Iris pigment epithelial cell (primary cell): ENCODE results near the gene ATF3.

Experiments
- DNase-seq: peaks from one replicate; pipeline ENCODE4 v3.0.0-alpha.2; 2011; ENCODE audit warnings: low read depth

Gene ATF3, protein sequence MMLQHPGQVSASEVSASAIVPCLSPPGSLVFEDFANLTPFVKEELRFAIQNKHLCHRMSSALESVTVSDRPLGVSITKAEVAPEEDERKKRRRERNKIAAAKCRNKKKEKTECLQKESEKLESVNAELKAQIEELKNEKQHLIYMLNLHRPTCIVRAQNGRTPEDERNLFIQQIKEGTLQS

DNA sequence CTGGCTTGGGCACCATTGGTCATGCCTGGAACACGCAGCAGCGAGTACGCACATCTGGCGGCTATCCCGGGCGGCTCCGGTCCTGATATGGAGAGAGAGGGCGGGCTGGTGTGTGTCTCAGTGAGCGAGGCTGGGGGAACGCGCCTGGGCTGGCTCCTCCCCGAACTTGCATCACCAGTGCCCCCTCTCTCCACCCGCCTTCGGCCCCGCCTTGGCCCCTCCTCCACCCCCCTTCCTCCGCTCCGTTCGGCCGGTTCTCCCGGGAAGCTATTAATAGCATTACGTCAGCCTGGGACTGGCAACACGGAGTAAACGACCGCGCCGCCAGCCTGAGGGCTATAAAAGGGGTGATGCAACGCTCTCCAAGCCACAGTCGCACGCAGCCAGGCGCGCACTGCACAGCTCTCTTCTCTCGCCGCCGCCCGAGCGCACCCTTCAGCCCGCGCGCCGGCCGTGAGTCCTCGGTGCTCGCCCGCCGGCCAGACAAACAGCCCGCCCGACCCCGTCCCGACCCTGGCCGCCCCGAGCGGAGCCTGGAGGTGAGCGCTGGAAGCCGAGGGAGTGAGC lies at the start of gene ATF3:
Gene ATF3, plus strand, starts transcription at position 370 of the 567 bp plus-strand sequence. CDS start 6,261 bp downstream, outside the sequence.
- peak; percentile 99 for DNase-seq

DNA sequence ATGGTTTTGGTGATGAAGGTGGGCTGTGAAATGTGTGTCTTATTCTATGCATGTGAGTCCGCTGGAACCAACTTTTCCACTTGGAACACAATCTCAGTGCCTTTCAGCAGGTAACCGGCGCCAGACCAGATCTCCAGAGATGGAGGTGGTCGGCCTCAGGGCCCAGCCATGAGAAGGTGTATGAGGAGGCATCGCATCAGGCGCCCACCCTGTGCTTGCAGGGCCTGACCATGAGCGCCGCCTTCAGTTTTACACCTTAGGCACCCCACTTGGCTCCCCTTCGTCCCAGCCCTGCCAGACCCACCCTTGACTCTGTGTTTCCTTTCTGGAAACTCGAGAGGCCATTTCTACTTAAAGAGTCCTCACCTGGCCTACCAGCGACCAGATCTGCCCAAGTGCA lies 48.6 kb upstream of the ATF3 start:
- DNase-seq = no peak

DNA sequence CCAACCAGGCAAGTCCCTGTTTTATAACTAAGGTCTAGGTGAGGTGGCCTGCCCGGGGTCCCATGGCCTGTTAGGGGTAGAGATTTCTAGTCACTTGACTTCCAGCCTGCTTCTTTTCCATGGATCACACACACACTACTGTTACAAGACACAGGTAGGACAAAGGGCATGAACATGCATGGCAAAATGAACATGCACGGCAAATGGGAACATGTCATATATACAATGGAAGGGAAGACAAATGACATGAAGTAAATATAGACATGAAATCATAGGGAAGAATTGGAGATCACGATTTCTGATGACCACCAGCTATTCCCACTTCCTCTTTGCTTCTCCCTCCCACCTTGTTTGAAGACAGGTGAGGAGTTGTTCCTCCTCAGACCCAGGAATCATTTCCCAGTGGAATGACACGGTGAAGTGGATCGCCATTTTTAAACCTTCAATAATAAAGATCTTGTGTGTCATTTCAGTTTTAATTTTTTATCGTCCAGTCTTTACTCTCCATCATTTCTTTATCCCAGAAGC lies 47.6 kb upstream of the ATF3 start:
- DNase-seq = no peak

DNA sequence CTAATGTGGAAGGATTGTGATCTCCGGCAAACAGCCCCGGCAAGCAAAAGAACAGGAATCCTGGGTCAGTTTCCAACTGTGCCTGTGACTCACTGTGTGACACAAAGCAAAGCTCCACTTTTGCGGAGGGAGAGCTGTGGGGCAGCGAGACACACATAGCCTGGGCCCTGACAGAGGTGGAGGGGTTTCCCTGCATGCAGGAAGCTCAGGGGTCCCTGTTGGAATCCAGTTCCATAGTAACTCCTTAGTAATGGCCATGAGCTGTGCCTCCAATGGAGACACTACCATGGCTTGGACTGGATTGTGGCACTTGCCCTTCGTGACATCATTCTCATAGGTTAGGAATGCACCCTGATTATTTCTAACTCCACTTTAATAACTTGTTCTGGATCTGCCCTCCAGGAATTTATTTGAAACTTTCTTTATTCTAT lies 47.0 kb upstream of the ATF3 start:
- peak; percentile 49 for DNase-seq

DNA sequence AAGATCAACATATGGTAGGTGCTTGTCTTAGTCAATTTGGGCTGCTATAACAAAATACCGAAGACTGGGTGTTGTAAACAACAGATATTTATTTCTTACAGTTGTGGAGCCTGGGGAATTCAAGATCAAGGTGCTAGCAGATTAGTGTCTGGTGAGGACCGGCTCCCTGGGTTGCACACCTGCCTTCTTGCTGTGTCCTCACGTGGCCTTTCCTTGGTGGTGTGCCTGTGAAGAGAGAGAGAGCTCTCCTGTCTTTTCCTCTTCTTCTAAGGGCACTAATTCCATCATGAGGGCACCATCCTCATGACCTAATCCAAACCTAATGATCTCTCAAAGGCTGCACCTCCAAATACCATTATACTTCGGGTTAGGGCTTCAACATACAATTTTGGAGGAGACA lies 45.8 kb upstream of the ATF3 start:
- no peak for DNase-seq

DNA sequence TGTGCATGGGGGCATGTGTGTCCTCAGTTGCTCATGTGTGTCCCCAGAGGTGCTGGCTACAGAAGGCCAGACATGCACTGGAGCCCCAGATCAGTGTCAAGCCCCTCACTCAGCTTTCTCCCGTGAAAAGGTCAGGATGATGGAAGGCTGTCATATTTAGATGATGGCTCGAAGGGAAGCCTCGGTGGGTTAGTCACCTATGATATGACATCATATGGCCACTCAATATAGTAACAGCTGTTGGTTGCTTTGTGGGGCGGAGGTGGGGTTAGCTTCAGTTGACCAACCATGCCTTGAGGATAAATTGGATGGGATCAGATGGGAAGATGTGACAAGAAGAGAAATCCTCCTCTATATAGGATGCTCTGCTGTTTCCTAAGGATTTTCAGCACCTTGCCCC lies 43.5 kb upstream of the ATF3 start:
- no peak for DNase-seq

DNA sequence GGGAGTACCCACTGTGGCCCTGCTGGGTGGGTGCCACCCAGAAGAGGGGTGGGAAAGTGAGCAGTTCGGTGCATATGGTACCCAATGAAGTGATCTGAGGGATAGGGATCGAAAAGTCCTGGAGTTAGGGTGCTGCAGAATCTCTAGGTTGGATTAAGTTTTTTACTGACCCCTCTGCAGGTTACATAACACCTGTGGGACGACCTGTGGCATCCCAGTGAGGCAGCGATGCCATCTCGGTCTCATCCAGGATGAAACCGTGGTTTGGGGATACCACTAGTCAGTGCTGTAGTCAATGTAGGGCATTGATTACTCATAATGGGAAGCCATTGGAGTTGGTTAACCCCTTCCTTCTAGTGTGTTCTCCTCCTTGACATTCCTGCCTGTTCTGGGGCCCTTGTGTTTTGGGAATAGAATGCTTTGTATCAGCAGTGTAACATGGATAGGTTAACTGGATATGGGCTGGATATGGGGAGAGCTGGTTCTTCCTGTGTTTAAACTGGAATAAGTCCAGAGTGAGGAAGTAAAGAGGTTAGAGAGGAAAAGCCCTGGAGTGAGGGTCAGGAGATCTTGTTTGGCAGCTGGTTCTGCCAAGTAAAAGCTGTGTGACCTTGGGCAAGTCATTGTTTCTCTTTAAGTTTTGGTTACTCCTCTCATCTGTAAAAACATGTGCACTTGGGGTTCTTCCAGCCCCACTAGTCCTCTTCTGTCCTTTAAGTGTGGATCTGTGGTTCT lies 42.8 kb upstream of the ATF3 start:
- DNase-seq = no peak

DNA sequence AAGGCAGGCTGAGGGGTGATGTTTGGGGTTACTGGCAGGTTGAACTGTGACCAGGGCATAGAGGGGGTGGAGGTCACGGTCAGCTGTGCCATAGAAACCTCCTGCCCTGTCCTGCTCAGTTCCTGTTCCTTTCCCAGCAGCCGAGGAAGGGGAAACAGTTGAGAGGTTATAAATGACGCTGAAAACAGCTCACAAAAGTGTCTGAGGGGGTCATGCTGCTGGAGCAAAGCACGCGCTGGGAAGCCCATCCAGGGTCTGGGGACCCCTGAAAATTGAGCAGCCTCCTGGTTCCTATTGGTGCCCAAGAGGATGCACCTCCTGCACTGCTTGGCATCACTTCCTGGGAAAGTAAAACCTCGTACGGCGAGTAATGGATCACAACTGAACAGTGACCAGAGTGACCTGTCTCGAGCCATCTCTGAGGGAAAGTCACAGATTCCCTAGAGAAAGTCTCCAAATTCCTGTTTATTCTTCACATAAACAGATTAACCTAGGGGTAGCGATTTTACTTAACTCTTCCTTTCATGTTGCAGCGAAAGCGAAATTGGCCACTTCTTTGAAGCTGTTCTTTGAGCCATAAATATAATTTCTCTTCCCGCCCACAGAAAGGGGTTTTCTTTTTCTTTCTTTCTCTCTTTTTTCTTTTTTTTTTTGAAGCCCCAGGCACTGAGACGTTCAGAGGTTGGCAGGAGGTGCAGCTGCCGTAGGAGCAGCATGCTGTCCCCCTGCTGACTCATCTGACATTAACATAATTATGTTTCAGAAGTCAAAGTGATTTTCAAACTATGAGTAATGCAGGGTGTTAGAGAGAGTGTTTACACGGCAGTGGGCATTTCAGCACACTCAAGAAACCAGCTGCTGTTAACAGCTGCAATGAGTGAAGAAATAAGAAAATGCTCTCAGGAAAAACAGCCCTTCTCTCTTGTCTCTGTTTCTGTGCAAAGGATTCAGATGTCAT lies 41.8 kb upstream of the ATF3 start:
- peak; percentile 79 for DNase-seq

DNA sequence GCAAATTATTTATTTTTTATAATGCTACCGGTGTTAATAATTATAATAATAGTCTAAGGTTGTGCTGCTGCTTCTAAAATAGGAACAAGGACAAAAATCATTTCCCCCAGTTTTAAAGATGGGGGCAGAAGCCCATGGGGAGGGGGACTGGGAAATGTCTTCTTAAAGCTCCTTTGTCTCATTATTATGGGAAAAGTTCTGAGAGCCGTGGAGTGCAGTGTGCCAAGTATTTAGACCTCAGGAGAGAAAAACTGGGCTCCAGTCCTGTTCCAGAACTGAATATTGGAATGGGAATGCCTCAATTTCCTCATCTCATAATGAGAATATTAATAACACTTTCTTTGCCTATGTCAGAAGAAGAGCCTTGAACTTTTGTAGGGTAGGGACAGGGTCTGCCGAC lies 40.9 kb upstream of the ATF3 start:
- DNase-seq = no peak

DNA sequence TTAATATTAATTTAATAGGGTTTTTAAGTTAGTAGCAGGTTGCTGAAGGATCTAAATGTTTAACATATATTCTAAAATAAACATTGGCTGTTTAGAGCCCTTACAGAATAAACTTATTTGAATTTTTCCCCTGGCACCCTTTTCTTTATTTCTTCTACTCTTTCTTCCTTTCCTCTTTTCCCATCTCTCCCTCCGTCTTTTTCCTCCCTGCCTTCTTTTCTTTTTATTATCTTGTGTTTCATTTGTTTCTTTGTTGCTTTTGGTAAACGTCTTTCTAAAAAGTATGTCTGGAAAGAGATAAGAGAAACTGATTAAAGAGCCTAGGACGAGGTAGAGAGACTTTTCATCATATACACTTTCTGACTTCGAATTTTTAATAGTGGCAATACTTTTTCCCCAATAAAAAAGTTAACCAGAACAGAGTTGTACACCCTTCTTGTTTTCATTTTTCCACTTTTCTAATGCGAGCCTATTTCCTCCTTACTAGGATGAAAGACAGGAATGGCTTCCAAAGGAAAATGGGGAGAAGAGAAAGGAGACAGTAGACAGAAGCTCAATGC lies 39.5 kb upstream of the ATF3 start:
- no peak for DNase-seq

DNA sequence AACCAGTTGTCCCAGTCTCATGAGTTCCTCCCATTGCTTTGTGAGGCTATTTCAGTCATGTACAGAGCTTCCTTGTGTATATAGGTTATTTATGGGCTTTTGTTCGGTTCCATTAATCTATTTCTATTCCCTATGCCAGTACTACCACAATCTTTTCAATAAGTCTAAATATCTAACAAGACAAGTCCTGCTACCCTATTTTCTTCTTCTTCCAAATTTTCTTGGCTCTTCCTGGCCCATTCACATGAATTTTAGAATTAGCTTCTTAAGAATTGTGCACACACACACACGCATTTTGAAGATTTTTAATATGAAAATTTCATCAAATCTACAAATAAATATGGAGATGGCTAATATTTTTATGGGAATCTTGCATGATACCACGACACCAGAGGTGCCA lies 33.8 kb upstream of the ATF3 start:
- no peak for DNase-seq

DNA sequence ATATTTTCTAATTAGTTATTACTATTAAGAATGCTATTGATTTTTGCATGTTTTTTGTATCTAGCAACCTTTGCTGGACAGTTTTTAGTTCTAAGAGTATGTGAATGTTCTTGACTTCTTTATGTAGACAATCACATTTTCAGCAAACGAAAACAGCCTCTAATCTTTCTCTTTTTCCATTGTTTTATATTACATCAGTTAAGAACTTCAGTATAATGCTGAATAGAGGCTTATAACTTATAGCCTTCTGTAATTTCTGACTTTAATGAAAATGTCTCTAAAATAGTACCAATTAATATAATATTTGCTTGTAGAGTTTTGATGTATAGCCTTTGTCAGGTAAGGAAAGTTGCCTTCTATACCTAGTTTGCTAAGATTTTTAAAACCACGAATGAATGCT lies 33.2 kb upstream of the ATF3 start:
- DNase-seq = no peak

DNA sequence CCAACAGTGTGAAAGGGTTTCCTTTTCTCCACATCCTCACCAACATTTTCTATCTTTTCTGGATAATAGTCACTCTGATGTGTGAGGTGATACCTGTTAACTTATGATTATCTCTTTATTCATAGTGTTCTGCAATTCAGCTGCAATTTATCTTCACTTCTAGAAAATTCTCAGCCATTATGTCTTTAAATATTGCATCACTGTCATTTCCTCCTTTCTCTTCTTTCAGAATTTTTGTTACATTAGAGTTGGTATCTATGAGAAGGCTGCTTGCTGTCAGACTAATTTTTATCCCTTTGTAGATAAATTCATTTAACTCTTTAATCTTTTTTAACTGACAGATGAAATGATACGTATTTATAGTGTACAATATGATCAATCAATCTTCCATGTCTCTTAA lies 30.5 kb upstream of the ATF3 start:
- no peak for DNase-seq

DNA sequence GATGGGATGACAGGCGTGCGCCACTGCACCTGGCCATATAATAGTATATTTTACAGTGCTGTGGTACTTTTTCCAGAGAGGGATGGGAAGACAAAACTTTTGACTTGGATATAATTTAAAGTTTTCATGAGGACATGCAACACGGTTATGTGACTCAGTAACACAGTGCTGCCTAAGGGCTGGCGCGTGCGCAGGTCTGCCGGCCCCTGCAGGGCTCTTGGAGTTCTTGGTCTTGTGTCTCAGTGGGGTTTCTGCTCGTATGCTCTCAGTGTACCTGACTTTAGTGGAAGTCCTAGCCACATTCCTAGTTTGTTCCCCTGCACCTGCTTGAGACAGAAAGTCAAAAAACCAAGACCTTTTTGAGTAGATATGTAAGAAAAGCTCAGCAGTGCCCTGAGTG lies 27.5 kb upstream of the ATF3 start:
- DNase-seq = no peak

DNA sequence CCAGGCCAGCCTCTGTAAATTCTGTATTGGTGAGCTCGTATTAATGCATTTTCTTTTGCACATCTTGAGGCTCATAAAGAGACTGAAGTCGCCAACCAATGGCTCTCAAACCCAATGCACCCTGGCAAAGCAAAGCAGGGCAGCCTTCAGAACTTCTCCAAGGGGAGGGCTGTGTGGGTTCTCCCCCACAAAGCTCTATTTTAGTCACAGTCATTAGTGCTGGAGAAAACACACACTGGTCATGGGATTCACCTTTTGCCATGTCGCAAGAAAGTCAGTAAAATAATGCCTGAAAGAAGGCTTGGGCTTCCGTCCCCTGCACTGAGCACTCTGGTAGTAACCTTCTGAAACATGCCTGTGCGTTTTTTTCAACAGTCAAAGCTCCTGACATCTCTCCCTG lies 26.3 kb upstream of the ATF3 start:
- no peak for DNase-seq

DNA sequence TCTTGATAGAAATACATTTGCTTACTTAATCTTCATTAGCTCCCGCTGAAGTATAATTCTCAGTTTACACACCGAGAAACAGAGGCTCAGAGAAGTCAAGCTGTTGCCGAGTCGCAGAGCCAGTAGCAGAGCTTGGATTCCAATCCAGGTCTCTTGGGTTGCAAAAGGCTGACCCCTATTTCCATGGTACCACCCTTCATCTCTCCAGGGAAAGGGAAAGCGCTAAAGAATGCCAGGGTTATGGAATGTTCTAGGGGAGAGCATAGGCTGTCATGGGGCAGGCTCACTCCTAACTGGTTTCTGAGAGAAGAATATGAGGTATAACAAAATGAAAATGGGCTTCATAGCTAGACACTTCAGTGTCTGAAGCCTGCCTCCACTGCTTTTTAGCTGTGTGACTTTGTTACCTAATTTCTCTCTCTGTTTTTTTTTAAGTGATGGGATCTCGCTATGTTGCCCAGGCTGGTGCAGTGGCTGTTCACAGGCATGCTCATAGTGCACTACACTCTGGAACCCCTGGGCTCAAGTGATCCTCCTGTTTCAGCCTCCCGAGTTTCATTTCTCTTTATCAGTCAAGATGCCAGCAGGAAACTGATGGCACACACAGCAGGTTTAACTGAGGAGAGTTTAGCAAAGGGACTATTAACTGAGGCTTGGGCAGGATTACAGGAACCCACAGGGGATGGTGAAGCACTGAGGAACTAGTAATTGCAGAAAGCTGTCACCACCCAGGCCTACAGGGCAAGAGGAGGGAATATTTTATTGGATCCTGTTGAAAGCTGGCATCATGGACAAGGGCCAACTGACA lies 25.5 kb upstream of the ATF3 start:
- DNase-seq = no peak

DNA sequence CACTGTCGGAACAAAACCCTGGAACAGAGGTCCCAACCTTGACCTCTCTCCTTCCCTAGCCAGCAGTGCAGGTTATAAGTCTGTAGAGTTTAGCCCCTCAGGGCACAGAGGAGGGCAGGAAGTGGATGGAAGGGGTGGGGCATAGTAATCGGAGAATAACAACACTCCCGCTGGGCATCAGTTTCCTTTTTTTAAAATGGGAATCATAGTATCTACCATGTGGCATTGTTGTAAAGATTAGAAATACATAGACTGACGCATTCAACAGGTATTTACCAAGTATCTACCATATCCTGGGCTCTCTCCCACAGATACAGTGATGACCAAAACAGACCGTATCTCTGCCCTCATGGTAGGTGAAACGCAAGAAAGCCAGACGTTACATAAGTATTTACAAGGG lies 24.9 kb upstream of the ATF3 start:
- no peak for DNase-seq

DNA sequence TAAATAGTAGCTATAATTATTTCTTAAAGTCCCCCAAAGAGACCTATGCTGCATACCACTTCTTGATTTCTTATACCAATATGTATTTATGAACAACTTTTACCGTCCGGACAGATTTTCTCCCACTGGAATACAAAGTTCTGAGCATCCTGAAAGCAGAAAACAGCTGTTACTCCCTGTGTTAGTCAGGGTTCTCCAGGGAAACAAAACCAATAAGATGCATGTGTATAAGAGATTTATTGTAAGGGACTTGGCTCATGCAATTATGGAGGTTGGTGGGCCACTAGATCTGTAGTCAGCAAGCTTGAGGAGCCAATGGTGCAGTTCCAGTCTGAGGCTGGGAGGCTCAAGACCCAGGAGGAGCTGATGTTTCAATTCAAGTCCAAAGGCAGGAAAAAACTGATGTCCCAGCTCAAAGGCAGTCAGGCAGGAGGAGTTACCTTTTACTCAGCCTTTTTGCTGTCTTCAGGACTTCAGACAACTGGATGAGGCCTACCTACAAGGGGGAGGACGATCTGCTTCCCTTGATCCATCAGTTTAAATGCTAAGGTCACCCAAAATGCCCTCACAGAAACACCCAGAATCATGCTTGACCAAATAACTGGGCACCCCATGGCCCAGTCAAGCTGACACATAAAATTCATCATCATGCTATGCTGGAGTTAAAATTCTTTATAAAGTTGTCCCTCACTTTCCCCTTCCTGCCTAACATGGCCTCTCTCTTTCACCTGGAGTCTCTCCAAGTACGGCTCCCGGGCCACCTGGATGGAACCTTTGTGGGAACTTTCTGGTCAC lies 24.3 kb upstream of the ATF3 start:
- no peak for DNase-seq

DNA sequence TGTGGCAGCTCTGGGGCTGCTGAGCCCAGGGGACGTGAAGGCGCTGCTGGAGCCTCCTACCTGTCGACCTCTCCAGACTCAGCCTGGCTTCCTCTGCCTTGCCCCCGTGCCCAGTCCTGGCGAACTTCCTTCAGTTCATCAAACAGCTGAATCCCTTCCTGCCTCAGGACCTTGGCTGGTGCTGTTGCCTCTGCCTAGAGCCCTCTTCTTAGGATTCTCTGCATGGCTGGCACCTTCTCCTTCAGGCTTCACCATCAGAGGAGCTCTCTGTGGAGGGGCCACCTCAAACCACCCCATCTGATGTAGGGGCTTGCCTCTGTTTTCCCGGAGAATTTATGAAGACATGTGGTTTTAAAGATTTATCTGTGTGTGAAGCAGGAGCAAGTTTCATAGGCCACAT lies 23.4 kb upstream of the ATF3 start:
- DNase-seq = no peak
